ENCODE data around the gene SLC9A6.

- TF ChIP-seq CTCF (conservative IDR thresholded peaks at IDR 0.05; ENCODE audit: low read depth, low read length) (no peak), EZH2 (IDR thresholded peaks at IDR 0.05; ENCODE audit: borderline replicate concordance, low read depth, low read length, poor library complexity, severe bottlenecking) (no peak)
Observed at GRCh38 chrX:136061286-136061685, 76.1 kb downstream of the SLC9A6 start.

Data from A673 (cell line).